OCI-LY1 (cell line): Measurements from ENCODE around the gene ANO6.

ENCODE experiments used
- H2AFZ ChIP-seq: fragments of 200-600 bp; sonication (generic), shearing (Covaris generic); 2 replicates; pipeline ENCODE4 v1.6.0; 2014; ENCODE audit warnings: antibody characterized with exemption, mild to moderate bottlenecking, low read length
- H3F3A ChIP-seq: fragments of 200-600 bp; sonication (generic), shearing (Covaris generic); 2 replicates; pipeline ENCODE4 v1.6.0; 2014; ENCODE audit warnings: mild to moderate bottlenecking, antibody characterized with exemption, low read length, moderate library complexity; ENCODE audit not compliant: insufficient read depth
- H3K27ac ChIP-seq: fragments of 200-600 bp; sonication (generic); 2 replicates; pipeline ENCODE4 v1.5.1; 2014; ENCODE audit warnings: low read length, mixed run types, mild to moderate bottlenecking, low read depth; ENCODE audit not compliant: poor library complexity, severe bottlenecking
- H3K27me3 ChIP-seq: fragments of 200-600 bp; sonication (generic); 2 replicates; pipeline ENCODE4 v1.6.0; 2014; ENCODE audit warnings: antibody characterized with exemption, mild to moderate bottlenecking, low read length, moderate library complexity; ENCODE audit not compliant: insufficient read depth
- H3K36me3 ChIP-seq: fragments of 200-600 bp; sonication (generic); 2 replicates; pipeline ENCODE4 v1.6.1; 2014; ENCODE audit warnings: mild to moderate bottlenecking, antibody characterized with exemption, low read length, moderate library complexity, mixed read lengths; ENCODE audit not compliant: insufficient read depth
- H3K4me1 ChIP-seq: fragments of 200-600 bp; sonication (generic); 2 replicates; pipeline ENCODE4 v1.5.1; 2014; ENCODE audit warnings: mild to moderate bottlenecking, low read length, moderate library complexity; ENCODE audit not compliant: insufficient read depth, severe bottlenecking
- H3K4me2 ChIP-seq: fragments of 200-600 bp; sonication (generic), shearing (Covaris generic); 2 replicates; pipeline ENCODE4 v1.6.1; 2014; ENCODE audit warnings: low read length
- H3K4me3 ChIP-seq: fragments of 200-600 bp; sonication (generic); 2 replicates; pipeline ENCODE4 v1.5.1; 2014; ENCODE audit warnings: low read length, low read depth, mild to moderate bottlenecking, mixed read lengths; ENCODE audit not compliant: poor library complexity, severe bottlenecking
- H3K79me2 ChIP-seq: fragments of 200-600 bp; shearing (Covaris generic); 2 replicates; pipeline ENCODE4 v1.6.1; 2016; ENCODE audit warnings: mixed run types, low read length, mixed read lengths; ENCODE audit not compliant: insufficient read depth
- H3K9ac ChIP-seq: fragments of 200-600 bp; sonication (generic), shearing (Covaris generic); 2 replicates; pipeline ENCODE4 v1.6.1; 2014; ENCODE audit warnings: mild to moderate bottlenecking, low read length, mixed read lengths
- H3K9me2 ChIP-seq: fragments of 200-600 bp; sonication (generic), shearing (Covaris generic); 2 replicates; pipeline ENCODE4 v1.6.1; 2014; ENCODE audit warnings: low read depth, mild to moderate bottlenecking, low read length, mixed read lengths
- H3K9me3 ChIP-seq: fragments of 200-600 bp; shearing (Covaris generic); 2 replicates; pipeline ENCODE4 v1.6.1; 2014; ENCODE audit warnings: low read length, mixed read lengths
- H4K20me1 ChIP-seq: fragments of 200-600 bp; sonication (generic), shearing (Covaris generic); 2 replicates; pipeline ENCODE4 v1.6.0; 2016; ENCODE audit warnings: mild to moderate bottlenecking, low read length; ENCODE audit not compliant: insufficient read depth
- EZH2 ChIP-seq: fragments of 200-600 bp; sonication (generic), shearing (Covaris generic); IDR thresholded peaks from 2 replicates; pipeline ENCODE4 v1.8.0; 2017; ENCODE audit warnings: borderline replicate concordance, mixed run types, mild to moderate bottlenecking, antibody characterized with exemption, low read length, moderate library complexity, mixed read lengths
- TF ChIP-seq, protein P1 (sequence below): fragments of 200-600 bp; sonication (generic), shearing (Covaris generic); IDR thresholded peaks from 2 replicates; pipeline ENCODE4 v1.5.1; 2017; ENCODE audit warnings: mild to moderate bottlenecking, antibody characterized with exemption, low read length, moderate library complexity, mixed read lengths

Gene ANO6

DNA sequence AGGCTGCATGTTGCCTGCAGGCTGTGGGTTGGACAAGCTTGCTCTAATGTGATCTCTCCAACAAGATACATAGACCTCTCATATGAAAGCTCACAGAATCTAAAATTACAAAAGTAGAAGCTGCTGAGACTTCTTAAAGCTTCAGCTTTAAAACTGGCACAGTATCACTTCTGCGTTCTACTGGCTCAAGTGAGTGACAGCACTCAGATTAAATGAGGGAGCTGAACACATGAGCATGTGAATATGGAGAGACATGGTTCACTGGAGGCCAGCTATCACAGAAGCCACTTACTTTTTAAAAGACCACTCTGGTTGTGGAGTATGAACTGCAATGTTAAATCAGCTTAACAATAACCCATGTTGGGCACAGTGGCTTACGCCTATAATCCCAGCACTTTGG, 29.1 kb upstream of the ANO6 start:
- Histone ChIP-seq H3K9ac (no peak overlapping the region), H3K9me2 (no peaks in the 10 kb centered on the region)

DNA sequence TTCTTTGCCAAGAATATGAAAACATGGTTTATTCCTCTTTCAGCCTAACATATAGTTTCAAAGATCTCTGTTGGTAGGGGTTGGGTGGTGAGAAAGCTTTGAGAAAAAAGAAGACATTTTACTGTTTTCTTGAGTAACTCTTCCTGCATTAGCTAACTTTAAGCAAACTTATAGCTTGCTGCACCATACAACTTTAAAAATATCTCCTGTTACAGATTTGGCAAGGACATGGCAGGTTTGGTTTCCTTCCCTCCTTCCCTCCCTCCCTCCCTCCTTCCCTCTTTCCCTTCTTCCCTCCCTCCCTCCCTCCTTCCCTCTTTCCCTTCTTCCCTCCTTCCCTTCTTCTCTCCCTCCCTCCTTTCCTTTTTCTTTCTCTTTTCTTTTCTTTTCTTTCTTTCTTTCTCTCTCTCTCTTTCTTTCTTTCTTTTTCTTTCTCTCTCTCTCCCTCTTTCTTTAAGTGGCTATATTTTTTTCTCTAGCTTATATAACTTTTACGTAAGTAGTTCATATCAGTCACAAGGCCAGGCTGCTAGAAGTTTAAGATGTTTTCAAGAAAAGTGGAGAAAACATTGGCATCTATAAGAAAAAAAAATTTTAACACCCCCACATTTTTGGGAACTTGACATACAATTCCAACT, 26.0 kb upstream of the ANO6 start:
- Histone ChIP-seq H3K27ac (no peak overlapping the region), H2AFZ (no peak overlapping the region), H4K20me1 (no peaks in the 10 kb centered on the region), H3F3A (no peaks in the 10 kb centered on the region), H3K27me3 (no peaks in the 10 kb centered on the region), H3K9ac (no peak overlapping the region), H3K4me2 (no peak overlapping the region), H3K79me2 (no peaks in the 10 kb centered on the region), H3K4me3 (no peak overlapping the region), H3K36me3 (no peaks in the 10 kb centered on the region), H3K9me3 (no peaks in the 10 kb centered on the region), H3K4me1 (no peaks in the 10 kb centered on the region), H3K9me2 (no peaks in the 10 kb centered on the region)
- TF ChIP-seq, protein P1, sequence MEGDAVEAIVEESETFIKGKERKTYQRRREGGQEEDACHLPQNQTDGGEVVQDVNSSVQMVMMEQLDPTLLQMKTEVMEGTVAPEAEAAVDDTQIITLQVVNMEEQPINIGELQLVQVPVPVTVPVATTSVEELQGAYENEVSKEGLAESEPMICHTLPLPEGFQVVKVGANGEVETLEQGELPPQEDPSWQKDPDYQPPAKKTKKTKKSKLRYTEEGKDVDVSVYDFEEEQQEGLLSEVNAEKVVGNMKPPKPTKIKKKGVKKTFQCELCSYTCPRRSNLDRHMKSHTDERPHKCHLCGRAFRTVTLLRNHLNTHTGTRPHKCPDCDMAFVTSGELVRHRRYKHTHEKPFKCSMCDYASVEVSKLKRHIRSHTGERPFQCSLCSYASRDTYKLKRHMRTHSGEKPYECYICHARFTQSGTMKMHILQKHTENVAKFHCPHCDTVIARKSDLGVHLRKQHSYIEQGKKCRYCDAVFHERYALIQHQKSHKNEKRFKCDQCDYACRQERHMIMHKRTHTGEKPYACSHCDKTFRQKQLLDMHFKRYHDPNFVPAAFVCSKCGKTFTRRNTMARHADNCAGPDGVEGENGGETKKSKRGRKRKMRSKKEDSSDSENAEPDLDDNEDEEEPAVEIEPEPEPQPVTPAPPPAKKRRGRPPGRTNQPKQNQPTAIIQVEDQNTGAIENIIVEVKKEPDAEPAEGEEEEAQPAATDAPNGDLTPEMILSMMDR, result no peak
- no peak for TF ChIP-seq EZH2

More for the DNA sequence above, 29.1 kb upstream of the ANO6 start:
- H3F3A ChIP-seq, result no peaks in the 10 kb centered on the region
- H3K36me3 ChIP-seq, result no peaks in the 10 kb centered on the region
- H3K4me1 ChIP-seq, result no peaks in the 10 kb centered on the region
- H2AFZ ChIP-seq, result no peak overlapping the region
- no peak overlapping the region for H3K4me2 ChIP-seq
- H3K9me3 ChIP-seq, result no peaks in the 10 kb centered on the region
- H3K79me2 ChIP-seq, result no peaks in the 10 kb centered on the region
- no peaks in the 10 kb centered on the region for H4K20me1 ChIP-seq
- H3K4me3 ChIP-seq, result no peak overlapping the region
- no peak overlapping the region for H3K27ac ChIP-seq
- H3K27me3 ChIP-seq, result no peaks in the 10 kb centered on the region
- no peak for TF ChIP-seq EZH2
- TF ChIP-seq, protein P1, result no peak

DNA sequence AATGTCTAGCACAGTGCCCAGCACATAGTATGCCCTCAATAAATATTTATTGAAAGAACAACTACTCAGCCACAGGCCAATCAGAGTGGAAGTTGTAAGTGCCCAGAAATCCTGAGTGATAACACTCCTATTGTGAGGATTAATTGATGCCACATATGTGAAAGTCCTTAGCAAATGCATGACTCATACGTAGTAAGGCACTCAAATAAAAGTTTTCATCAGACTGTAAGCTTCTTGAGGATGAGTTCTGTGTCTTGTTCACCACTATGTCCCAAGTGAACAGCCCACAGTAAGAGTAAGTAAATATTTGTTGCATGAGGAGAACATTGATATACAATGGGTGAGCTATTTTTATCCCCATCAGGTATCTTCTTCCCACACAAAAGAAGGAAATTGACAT, 24.7 kb upstream of the ANO6 start:
- H3K9me3 ChIP-seq, result no peaks in the 10 kb centered on the region
- no peak overlapping the region for H3K9ac ChIP-seq
- no peak overlapping the region for H3K27ac ChIP-seq
- no peaks in the 10 kb centered on the region for H3K4me1 ChIP-seq
- no peak overlapping the region for H2AFZ ChIP-seq
- no peaks in the 10 kb centered on the region for H3K9me2 ChIP-seq
- H3K27me3 ChIP-seq, result no peaks in the 10 kb centered on the region
- H3K79me2 ChIP-seq, result no peaks in the 10 kb centered on the region
- H4K20me1 ChIP-seq, result no peaks in the 10 kb centered on the region
- no peaks in the 10 kb centered on the region for H3F3A ChIP-seq
- no peak for TF ChIP-seq EZH2
- TF ChIP-seq, protein P1, result no peak
- H3K4me3 ChIP-seq, result no peak overlapping the region
- no peak overlapping the region for H3K4me2 ChIP-seq
- H3K36me3 ChIP-seq, result no peaks in the 10 kb centered on the region
